ENCODE data around the gene AAR2. TPM values are rescaled to one million over a fixed set of nuclear protein-coding genes. Genes with fewer than 3 reads are reported as not detected.

AAR2 gene
- total and polyA plus RNA-seq, 7 experiments from 2014 or later: 18.2 to 55.8 (median 24.3) TPM

DNA sequence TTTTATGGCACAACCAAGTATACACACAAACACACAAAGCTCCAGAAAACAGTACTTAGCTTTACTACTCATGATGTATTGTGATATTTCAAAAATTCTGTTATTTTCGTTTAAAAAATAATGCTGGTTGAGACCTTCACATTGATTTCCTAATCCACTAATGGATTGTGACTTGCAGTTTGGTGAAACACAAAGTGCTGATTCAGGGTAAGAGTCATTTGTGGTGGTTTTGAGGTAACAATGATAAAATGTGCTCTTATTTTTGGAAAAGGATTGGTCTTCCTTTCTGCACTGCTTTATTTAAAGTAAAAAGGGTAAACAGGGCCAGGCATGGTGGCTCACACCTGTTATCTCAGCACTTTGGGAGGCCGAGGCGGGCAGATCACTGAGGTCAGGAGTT is 1.9 kb downstream of the AAR2 start:
- intact Hi-C loops (cut with micrococcal nuclease): no loop called here
- ChIA-PET POLR2A (interaction anchor here (0.6 to 1.0 kb wide), 2 partner anchors 284 to 492 kb away, joined by 3 to 4 read pairs; no protein-coding TSS in a partner anchor), CTCF (interaction anchor here (0.6 kb wide), 1 partner anchor 496 kb away, joined by 3 read pairs; no protein-coding TSS in a partner anchor)
- peak overlapping the region; percentile 49 to 92 (median 68) for H3K4me3 Mint-ChIP-seq
- ATAC-seq: no peak
- H3K27me3 ChIP-seq (ENCODE audit: control insufficient read depth in 2 of 2, insufficient read depth in 2 of 2, low read length in 2 of 2): no peaks in the 10 kb centered on the region
- H3K27ac ChIP-seq (ENCODE audit: low read depth, low read length): no peak overlapping the region
- peak overlapping the region in 1 of 9 donors; percentile 66 for H3K27ac Mint-ChIP-seq
- H3K4me3 ChIP-seq (ENCODE audit: low read length): no peak overlapping the region
- peaks cover 0 to 28% (median 0%) of the 10 kb centered on the region in 3 experiments for H3K36me3 ChIP-seq (ENCODE audit: control insufficient read depth in 2 of 3, insufficient read depth in 3 of 3, low read length in 3 of 3)
- peaks cover 0 to 8% (median 5%) of the 10 kb centered on the region in 5 donors for H3K36me3 Mint-ChIP-seq
- DNase-seq: no peak
- no peaks in the 10 kb centered on the region for H3K9me3 ChIP-seq (ENCODE audit: control insufficient read depth in 2 of 3, low read length in 3 of 3)
- no peaks in the 10 kb centered on the region for H3K27me3 Mint-ChIP-seq
- peaks cover 4 to 22% of the 10 kb centered on the region in 2 donors for H3K4me1 ChIP-seq (ENCODE audit: control insufficient read depth in 2 of 2, insufficient read depth in 2 of 2, low read length in 2 of 2)
- peaks cover 26 to 61% (median 40%) of the 10 kb centered on the region in 7 donors for H3K4me1 Mint-ChIP-seq
- H3K9me3 Mint-ChIP-seq: no peaks in the 10 kb centered on the region

DNA sequence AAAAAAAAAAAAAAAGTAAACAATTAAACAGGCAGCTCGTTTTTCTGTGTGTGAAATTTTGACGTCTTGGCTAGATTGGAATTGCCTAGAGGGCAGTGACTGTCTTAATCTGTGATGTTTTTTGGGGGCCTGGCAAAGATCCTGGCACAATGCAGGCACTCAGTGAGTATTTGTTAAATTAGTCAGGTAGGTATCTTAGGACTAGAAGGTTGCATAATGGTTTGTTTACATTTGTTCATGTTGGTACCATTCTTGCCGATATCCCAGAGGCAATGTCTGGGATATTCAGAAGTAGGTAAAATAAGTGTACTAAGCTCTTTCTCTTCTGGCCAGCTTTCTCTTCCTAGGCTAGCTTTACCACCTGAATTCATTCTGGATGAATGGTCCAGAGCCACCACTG is 2.5 kb downstream of the AAR2 start:
- Histone ChIP-seq H3K4me1 (ENCODE audit: control insufficient read depth in 2 of 2, insufficient read depth in 2 of 2, low read length in 2 of 2) (peaks cover 6 to 22% of the 10 kb centered on the region in 2 donors), H3K27me3 (ENCODE audit: control insufficient read depth in 2 of 2, insufficient read depth in 2 of 2, low read length in 2 of 2) (no peaks in the 10 kb centered on the region), H3K4me3 (ENCODE audit: low read length) (no peak overlapping the region), H3K9me3 (ENCODE audit: control insufficient read depth in 2 of 3, low read length in 3 of 3) (no peaks in the 10 kb centered on the region), H3K27ac (ENCODE audit: low read depth, low read length) (no peak overlapping the region), H3K36me3 (ENCODE audit: control insufficient read depth in 2 of 3, insufficient read depth in 3 of 3, low read length in 3 of 3) (peaks cover under 1 to 34% (median 4%) of the 10 kb centered on the region in 3 experiments)
- intact Hi-C loops (cut with micrococcal nuclease): no loop called here
- no peaks in the 10 kb centered on the region for H3K27me3 Mint-ChIP-seq
- CTCF ChIA-PET: interaction anchor here (1.7 kb wide), 1 partner anchor 36 kb away, joined by 4 read pairs; no protein-coding TSS in a partner anchor
- no peaks in the 10 kb centered on the region for H3K9me3 Mint-ChIP-seq
- peaks cover 26 to 64% (median 40%) of the 10 kb centered on the region in 7 donors for H3K4me1 Mint-ChIP-seq
- POLR2A ChIA-PET: no interaction called here
- H3K4me3 Mint-ChIP-seq: peak overlapping the region; percentile 49 to 87 (median 67)
- H3K36me3 Mint-ChIP-seq: peaks cover 0 to 13% (median 6%) of the 10 kb centered on the region in 5 donors
- DNase-seq: no peak
- H3K27ac Mint-ChIP-seq: peak overlapping the region in 4 of 9 donors; percentile 21 to 79 (median 36)
- no peak for ATAC-seq

GRCh38 chr20:36240076-36240475 is 3.8 kb downstream of the AAR2 start:
- Mint-ChIP-seq H3K4me3 (peak overlapping the region in 2 of 10 donors; percentile 11 to 70), H3K27me3 (no peaks in the 10 kb centered on the region), H3K36me3 (peaks cover 0 to 22% (median 10%) of the 10 kb centered on the region in 5 donors), H3K4me1 (peaks cover 30 to 71% (median 50%) of the 10 kb centered on the region in 7 donors), H3K9me3 (no peaks in the 10 kb centered on the region), H3K27ac (no peak overlapping the region)
- ChIA-PET CTCF (interaction anchor here (0.9 to 1.7 kb wide), 2 partner anchors 37 to 249 kb away, joined by 4 to 5 read pairs; no protein-coding TSS in a partner anchor), POLR2A (no interaction called here)
- H3K27me3 ChIP-seq (ENCODE audit: control insufficient read depth in 2 of 2, insufficient read depth in 2 of 2, low read length in 2 of 2): no peaks in the 10 kb centered on the region
- peaks cover 9 to 47% (median 13%) of the 10 kb centered on the region in 3 experiments for H3K36me3 ChIP-seq (ENCODE audit: control insufficient read depth in 2 of 3, insufficient read depth in 3 of 3, low read length in 3 of 3)
- ATAC-seq (no peak), DNase-seq (no peak)
- peaks cover 8 to 22% of the 10 kb centered on the region in 2 donors for H3K4me1 ChIP-seq (ENCODE audit: control insufficient read depth in 2 of 2, insufficient read depth in 2 of 2, low read length in 2 of 2)
- H3K4me3 ChIP-seq (ENCODE audit: low read length): no peak overlapping the region
- intact Hi-C loops (cut with micrococcal nuclease): no loop called here
- H3K9me3 ChIP-seq (ENCODE audit: control insufficient read depth in 2 of 3, low read length in 3 of 3): no peaks in the 10 kb centered on the region
- H3K27ac ChIP-seq (ENCODE audit: low read depth, low read length): no peak overlapping the region

GRCh38 chr20:36241678-36242077 is 5.4 kb downstream of the AAR2 start:
- no peaks in the 10 kb centered on the region for H3K27me3 ChIP-seq (ENCODE audit: control insufficient read depth in 2 of 2, insufficient read depth in 2 of 2, low read length in 2 of 2)
- no peak for ATAC-seq
- Mint-ChIP-seq H3K4me3 (no peak overlapping the region), H3K27me3 (no peaks in the 10 kb centered on the region), H3K4me1 (peaks cover 25 to 64% (median 47%) of the 10 kb centered on the region in 7 donors), H3K27ac (no peak overlapping the region), H3K9me3 (no peaks in the 10 kb centered on the region), H3K36me3 (peaks cover 0 to 35% (median 15%) of the 10 kb centered on the region in 5 donors)
- POLR2A ChIA-PET: interaction anchor here (0.7 kb wide), 1 partner anchor 437 kb away, joined by 3 read pairs; no protein-coding TSS in a partner anchor
- intact Hi-C loops (cut with micrococcal nuclease): no loop called here
- no peak for DNase-seq
- H3K4me1 ChIP-seq (ENCODE audit: control insufficient read depth in 2 of 2, insufficient read depth in 2 of 2, low read length in 2 of 2): peaks cover 8 to 19% of the 10 kb centered on the region in 2 donors
- no peak overlapping the region for H3K4me3 ChIP-seq (ENCODE audit: low read length)
- H3K9me3 ChIP-seq (ENCODE audit: control insufficient read depth in 2 of 3, low read length in 3 of 3): no peaks in the 10 kb centered on the region
- H3K36me3 ChIP-seq (ENCODE audit: control insufficient read depth in 2 of 3, insufficient read depth in 3 of 3, low read length in 3 of 3): peaks cover 25 to 63% (median 25%) of the 10 kb centered on the region in 3 experiments
- H3K27ac ChIP-seq (ENCODE audit: low read depth, low read length): no peak overlapping the region
- CTCF ChIA-PET: no interaction called here

- H3K9me3 Mint-ChIP-seq: no peaks in the 10 kb centered on the region
- no peak overlapping the region for H3K4me3 Mint-ChIP-seq
- Histone ChIP-seq H3K27me3 (ENCODE audit: control insufficient read depth in 2 of 2, insufficient read depth in 2 of 2, low read length in 2 of 2) (no peaks in the 10 kb centered on the region), H3K27ac (ENCODE audit: low read depth, low read length) (no peak overlapping the region), H3K4me1 (ENCODE audit: control insufficient read depth in 2 of 2, insufficient read depth in 2 of 2, low read length in 2 of 2) (peaks cover 8% of the 10 kb centered on the region in 2 donors), H3K4me3 (ENCODE audit: low read length) (no peak overlapping the region), H3K9me3 (ENCODE audit: control insufficient read depth in 2 of 3, low read length in 3 of 3) (no peaks in the 10 kb centered on the region), H3K36me3 (ENCODE audit: control insufficient read depth in 2 of 3, insufficient read depth in 3 of 3, low read length in 3 of 3) (peaks cover 25 to 84% (median 30%) of the 10 kb centered on the region in 3 experiments)
- CTCF ChIA-PET: interaction anchor here (1.0 kb wide), 2 partner anchors 15 to 41 kb away, joined by 3 to 5 read pairs; no protein-coding TSS in a partner anchor
- intact Hi-C loops (cut with micrococcal nuclease): no loop called here
- DNase-seq (no peak), ATAC-seq (no peak)
- peaks cover 16 to 62% (median 46%) of the 10 kb centered on the region in 7 donors for H3K4me1 Mint-ChIP-seq
- H3K27ac Mint-ChIP-seq: no peak overlapping the region
- H3K36me3 Mint-ChIP-seq: peaks cover 9 to 55% (median 20%) of the 10 kb centered on the region in 5 donors
- POLR2A ChIA-PET: no interaction called here
- H3K27me3 Mint-ChIP-seq: no peaks in the 10 kb centered on the region
Observed at GRCh38 chr20:36243726-36244125, 7.4 kb downstream of the AAR2 start.

DNA sequence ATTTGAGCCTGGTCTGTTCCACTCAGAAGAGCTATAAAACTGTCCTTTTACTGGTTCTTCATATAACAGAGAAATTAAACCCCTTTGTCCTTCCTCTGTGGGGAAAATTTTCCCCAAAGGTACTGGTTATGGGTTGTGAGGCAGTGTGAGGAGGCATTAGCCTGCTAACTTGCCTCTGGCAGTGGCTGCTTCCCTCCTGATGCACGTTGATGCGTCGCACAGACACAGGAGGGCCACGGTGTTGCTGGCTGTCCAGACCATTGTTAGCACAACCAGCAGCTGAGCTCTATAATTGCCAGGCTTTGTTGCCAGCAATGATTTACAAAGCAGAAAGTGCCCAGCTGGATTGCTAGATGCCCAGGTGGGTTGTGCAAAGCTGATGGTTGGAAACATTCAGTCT is 10.1 kb downstream of the AAR2 start:
- CTCF ChIA-PET: interaction anchor here (1.1 kb wide), 1 partner anchor 17 kb away, joined by 3 read pairs; no protein-coding TSS in a partner anchor
- no peak for ATAC-seq

More for the DNA sequence above, 10.1 kb downstream of the AAR2 start:
- Mint-ChIP-seq H3K27ac (no peak overlapping the region), H3K36me3 (peaks cover 9 to 56% (median 21%) of the 10 kb centered on the region in 5 donors), H3K9me3 (no peaks in the 10 kb centered on the region), H3K4me1 (peaks cover 13 to 49% (median 39%) of the 10 kb centered on the region in 7 donors), H3K4me3 (no peak overlapping the region), H3K27me3 (no peaks in the 10 kb centered on the region)
- intact Hi-C loops (cut with micrococcal nuclease): no loop called here
- Histone ChIP-seq H3K4me1 (ENCODE audit: control insufficient read depth in 2 of 2, insufficient read depth in 2 of 2, low read length in 2 of 2) (peaks cover 0 to 8% of the 10 kb centered on the region in 2 donors), H3K4me3 (ENCODE audit: low read length) (no peak overlapping the region), H3K27me3 (ENCODE audit: control insufficient read depth in 2 of 2, insufficient read depth in 2 of 2, low read length in 2 of 2) (no peaks in the 10 kb centered on the region), H3K9me3 (ENCODE audit: control insufficient read depth in 2 of 3, low read length in 3 of 3) (no peaks in the 10 kb centered on the region), H3K27ac (ENCODE audit: low read depth, low read length) (no peak overlapping the region), H3K36me3 (ENCODE audit: control insufficient read depth in 2 of 3, insufficient read depth in 3 of 3, low read length in 3 of 3) (peaks cover 25 to 85% (median 31%) of the 10 kb centered on the region in 3 experiments)
- POLR2A ChIA-PET: no interaction called here
- DNase-seq: no peak

All from naive thymus-derived CD4-positive, alpha-beta T cell (primary cell).